Immature natural killer cell (primary cell): Measurements from ENCODE around the gene IFNA2. TPM values are rescaled to one million over a fixed set of nuclear protein-coding genes. Genes with fewer than 3 reads are reported as not detected.
"Not testable (repeated sequence)": the region's sequence is repeated elsewhere in the genome, so short reads cannot be mapped to it uniquely, and the experiment has no call there.

Source experiments
- DNase-seq, 3 donors: peaks; one replicate each; pipeline ENCODE4 v3.0.0; 2022; ENCODE audit warnings: mixed read lengths in 1 of 3
- H3K27ac Mint-ChIP-seq, 6 donors: one replicate each; pipeline ENCODE4 v1.8.0; 2020; ENCODE audit warnings: mixed read lengths in 6 of 6, mild to moderate bottlenecking in 5 of 6, inconsistent platforms in 4 of 6, moderate library complexity in 3 of 6
- H3K27me3 Mint-ChIP-seq, 3 donors: one replicate each; pipeline ENCODE4 v1.8.0; 2020 to 2021; ENCODE audit warnings: low read depth in 3 of 3, mild to moderate bottlenecking in 3 of 3, mixed read lengths in 3 of 3, moderate library complexity in 3 of 3, inconsistent platforms in 1 of 3
- H3K36me3 Mint-ChIP-seq, 3 donors: one replicate each; pipeline ENCODE4 v1.8.0; 2020; ENCODE audit warnings: mixed read lengths in 3 of 3, inconsistent platforms in 2 of 3, mild to moderate bottlenecking in 2 of 3
- H3K4me1 Mint-ChIP-seq, 2 donors: one replicate each; pipeline ENCODE4 v1.8.0; 2020; ENCODE audit warnings: inconsistent platforms in 2 of 2, mild to moderate bottlenecking in 2 of 2, mixed read lengths in 2 of 2, moderate library complexity in 1 of 2
- H3K4me3 Mint-ChIP-seq, 5 donors: one replicate each; pipeline ENCODE4 v1.8.0; 2020; ENCODE audit warnings: mild to moderate bottlenecking in 5 of 5, mixed read lengths in 5 of 5, inconsistent platforms in 3 of 5, moderate library complexity in 3 of 5
- H3K9me3 Mint-ChIP-seq, 6 donors: one replicate each; pipeline ENCODE4 v1.8.0; 2020; ENCODE audit warnings: mild to moderate bottlenecking in 6 of 6, mixed read lengths in 6 of 6, inconsistent platforms in 4 of 6, moderate library complexity in 3 of 6
- polyA plus RNA-seq, 3 donors: library from polyadenylated mRNA; unstranded; fragments of 300-500 nt; fragmentation: Illumina TruSeq; gene quantifications; one replicate each; pipeline ENCODE4 v1.2.3, GENCODE V29; 2021

The IFNA2 gene
- not detected for polyA plus RNA-seq

DNA sequence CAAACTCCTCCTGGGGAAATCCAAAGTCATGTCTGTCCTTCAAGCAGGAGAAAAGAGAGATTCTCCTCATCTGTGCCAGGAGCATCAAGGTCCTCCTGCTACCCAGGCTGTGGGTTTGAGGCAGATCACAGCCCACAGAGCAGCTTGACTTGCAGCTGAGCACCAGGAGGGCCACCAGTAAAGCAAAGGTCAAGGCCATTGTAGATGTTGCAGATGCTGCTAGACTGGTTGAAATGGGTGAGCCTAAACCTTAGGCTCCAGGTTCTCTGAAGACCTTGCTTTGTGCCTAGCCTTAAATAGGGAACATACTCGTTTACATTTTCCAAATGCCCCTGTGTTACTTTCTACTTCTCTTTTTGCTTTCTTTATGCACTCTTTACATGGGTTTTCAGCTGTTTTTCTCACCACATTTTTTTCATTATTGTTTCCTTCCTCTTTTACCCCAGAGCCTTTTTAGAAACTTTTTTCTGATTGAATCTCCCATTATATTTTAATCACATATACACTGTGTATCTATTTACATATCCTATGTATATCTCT, at the start of gene IFNA2:
IFNA2 (minus strand) TSS at position 268 of the 540 bp plus-strand sequence; CDS start at position 199, 69 bp downstream.
- Mint-ChIP-seq H3K27ac (no peak within 1 kb of the TSS), H3K9me3 (no peaks in the 10 kb centered on the region), H3K36me3 (peaks cover 0 to 3% (median 0%) of the 10 kb centered on the region in 3 donors), H3K4me3 (no peak within 1 kb of the TSS), H3K4me1 (peaks cover 8 to 14% of the 10 kb centered on the region in 2 donors), H3K27me3 (peaks cover 4 to 26% (median 9%) of the 10 kb centered on the region in 3 donors)
- no peak for DNase-seq

DNA sequence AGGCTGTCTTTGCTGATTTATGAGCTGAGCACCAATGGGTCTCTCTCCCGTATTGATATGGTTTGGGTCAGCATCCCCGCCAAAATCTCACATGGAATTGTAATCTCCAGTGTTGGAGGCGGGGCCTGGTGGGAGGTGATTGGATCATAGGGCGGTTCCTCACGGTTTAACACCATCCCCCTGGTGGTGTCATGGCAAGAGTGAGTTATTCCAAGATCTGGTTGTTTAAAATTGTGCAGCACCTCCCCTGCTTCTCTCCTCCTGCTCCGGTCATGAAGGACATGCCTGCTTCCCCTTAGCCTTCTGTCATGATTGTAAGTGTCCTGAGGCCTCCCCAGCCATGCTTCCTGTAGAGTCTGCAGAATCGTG, 49.8 kb upstream of the IFNA2 start:
- not testable (repeated sequence) for H3K4me1 Mint-ChIP-seq, H3K9me3 Mint-ChIP-seq, H3K27ac Mint-ChIP-seq, H3K36me3 Mint-ChIP-seq, H3K4me3 Mint-ChIP-seq, DNase-seq, H3K27me3 Mint-ChIP-seq

DNA sequence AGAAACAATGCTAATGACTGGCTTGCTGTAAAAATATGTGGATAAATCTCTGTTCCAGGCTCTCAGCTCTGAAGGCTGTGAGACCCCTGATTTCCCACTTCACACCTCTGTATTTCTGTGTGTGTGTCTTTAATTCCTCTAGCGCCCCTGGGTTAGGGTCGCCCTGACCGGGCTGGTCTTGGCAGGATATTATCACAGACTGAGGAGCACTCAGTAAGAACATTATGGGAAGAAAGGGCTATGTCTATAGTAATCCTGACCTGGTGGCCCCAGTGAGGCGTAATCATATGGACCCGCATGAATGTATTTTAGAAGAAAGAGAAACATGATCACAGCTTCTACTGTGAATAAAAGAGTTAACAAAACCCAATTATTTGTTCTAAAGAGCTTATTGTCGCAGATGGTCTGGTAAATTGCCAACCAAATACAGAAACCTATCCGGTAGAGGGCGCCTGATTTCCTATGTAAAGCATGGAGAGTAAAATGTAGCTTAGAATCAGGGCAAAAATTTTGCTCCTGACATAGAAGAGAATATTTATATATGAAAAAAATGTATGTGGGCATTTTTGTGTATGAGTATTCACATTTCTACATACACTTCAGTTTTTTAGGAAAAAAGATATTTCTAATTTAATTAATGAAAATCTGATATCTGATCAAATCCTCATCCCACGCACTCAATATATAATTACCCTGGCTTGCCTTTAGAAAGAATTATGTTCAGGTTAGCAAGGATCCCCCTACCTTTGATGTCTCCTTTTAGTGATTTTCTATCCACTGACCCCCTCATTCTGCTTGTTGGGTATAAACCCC, 49.2 kb upstream of the IFNA2 start:
- no peaks in the 10 kb centered on the region for H3K4me1 Mint-ChIP-seq
- H3K27ac Mint-ChIP-seq, result no peak overlapping the region
- no peak overlapping the region for H3K4me3 Mint-ChIP-seq
- no peaks in the 10 kb centered on the region for H3K9me3 Mint-ChIP-seq
- DNase-seq, result peak; percentile 10 to 25 (median 14)
- H3K27me3 Mint-ChIP-seq, result peaks cover 2 to 9% (median 4%) of the 10 kb centered on the region in 3 donors
- no peaks in the 10 kb centered on the region for H3K36me3 Mint-ChIP-seq

DNA sequence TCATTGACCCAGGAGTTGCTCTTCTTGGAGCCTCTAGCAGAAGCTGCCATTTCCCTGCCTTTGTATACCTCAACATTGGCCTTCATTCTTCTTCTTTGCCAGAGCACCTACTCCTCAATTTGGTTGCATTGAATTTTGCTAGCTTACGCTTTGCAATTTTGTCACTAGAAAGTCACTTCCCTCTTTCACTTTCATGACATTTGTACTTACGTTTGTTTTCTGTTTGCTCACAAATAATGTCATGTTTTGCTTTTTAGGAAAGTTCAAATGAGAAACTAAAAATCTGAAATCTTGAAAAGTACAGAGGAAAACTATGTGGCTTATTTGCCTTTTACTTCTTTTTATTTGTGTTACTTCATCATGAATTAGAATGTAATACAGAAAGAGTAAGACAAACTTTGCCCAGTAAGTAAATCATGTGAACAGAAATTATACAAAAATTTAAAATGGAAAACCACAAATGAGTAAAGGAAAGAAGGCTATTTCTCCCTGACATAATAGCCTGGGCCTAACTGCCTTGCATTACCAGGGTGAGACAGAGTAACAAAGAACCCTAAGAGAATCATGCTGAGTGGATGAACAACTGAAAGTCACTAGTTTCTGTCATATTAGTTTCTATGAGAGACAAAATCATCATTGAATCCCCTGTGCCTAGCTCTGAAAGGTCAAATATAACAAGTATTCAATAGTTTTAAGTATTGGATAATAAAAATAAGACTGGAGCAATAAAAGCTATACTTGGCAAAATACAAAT, 47.7 kb upstream of the IFNA2 start:
- no peaks in the 10 kb centered on the region for H3K9me3 Mint-ChIP-seq
- no peak overlapping the region for H3K4me3 Mint-ChIP-seq
- no peaks in the 10 kb centered on the region for H3K36me3 Mint-ChIP-seq
- no peak for DNase-seq
- no peak overlapping the region for H3K27ac Mint-ChIP-seq
- H3K4me1 Mint-ChIP-seq, result no peaks in the 10 kb centered on the region
- peaks cover 2 to 10% (median 6%) of the 10 kb centered on the region in 3 donors for H3K27me3 Mint-ChIP-seq

DNA sequence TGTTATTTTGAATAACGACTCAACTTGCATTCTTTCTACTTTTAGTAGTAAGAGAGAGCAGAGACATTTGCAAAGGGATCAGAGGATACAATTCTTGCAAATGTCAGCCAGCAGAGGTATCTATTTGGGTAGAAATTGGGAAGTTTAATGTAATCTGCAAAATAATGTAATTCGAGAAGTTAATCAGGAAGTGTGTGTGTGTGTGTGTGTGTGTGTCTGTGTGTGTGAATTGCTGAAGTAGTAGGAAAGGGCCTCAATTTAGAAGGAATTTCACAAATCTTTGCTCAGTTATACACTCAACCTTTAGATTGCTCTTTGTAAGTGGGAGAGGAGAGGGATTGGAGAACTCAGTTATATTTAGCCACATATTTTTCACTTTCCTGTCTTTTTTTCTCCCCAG, 44.0 kb upstream of the IFNA2 start:
- no peaks in the 10 kb centered on the region for H3K36me3 Mint-ChIP-seq
- no peak overlapping the region for H3K4me3 Mint-ChIP-seq
- H3K27ac Mint-ChIP-seq, result no peak overlapping the region
- peaks cover 10 to 24% (median 13%) of the 10 kb centered on the region in 3 donors for H3K27me3 Mint-ChIP-seq
- H3K9me3 Mint-ChIP-seq, result no peaks in the 10 kb centered on the region
- H3K4me1 Mint-ChIP-seq, result no peaks in the 10 kb centered on the region
- no peak for DNase-seq

DNA sequence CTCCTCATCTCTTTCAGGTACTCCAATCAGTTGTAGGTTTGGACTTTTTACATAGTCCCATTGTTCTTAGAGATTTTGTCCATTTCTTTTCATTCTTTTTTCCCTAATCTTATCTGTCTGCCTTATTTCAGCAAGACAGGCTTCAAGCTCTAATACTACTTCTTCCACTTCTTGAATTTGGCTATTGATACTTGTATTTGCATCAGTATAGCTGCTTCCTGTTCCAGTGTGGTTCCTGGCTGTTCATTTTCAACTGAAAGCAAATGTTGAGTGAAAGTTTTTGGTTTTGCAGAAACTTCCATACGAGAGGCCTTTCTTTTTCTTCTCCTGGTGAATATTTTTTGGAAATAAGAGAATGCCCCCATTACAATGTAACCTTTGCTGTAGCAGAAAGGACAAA, 43.0 kb upstream of the IFNA2 start:
- Mint-ChIP-seq H3K27ac (no peak overlapping the region), H3K9me3 (no peaks in the 10 kb centered on the region), H3K36me3 (no peaks in the 10 kb centered on the region), H3K27me3 (peaks cover 12 to 26% (median 13%) of the 10 kb centered on the region in 3 donors), H3K4me3 (no peak overlapping the region), H3K4me1 (no peaks in the 10 kb centered on the region)
- DNase-seq, result no peak

DNA sequence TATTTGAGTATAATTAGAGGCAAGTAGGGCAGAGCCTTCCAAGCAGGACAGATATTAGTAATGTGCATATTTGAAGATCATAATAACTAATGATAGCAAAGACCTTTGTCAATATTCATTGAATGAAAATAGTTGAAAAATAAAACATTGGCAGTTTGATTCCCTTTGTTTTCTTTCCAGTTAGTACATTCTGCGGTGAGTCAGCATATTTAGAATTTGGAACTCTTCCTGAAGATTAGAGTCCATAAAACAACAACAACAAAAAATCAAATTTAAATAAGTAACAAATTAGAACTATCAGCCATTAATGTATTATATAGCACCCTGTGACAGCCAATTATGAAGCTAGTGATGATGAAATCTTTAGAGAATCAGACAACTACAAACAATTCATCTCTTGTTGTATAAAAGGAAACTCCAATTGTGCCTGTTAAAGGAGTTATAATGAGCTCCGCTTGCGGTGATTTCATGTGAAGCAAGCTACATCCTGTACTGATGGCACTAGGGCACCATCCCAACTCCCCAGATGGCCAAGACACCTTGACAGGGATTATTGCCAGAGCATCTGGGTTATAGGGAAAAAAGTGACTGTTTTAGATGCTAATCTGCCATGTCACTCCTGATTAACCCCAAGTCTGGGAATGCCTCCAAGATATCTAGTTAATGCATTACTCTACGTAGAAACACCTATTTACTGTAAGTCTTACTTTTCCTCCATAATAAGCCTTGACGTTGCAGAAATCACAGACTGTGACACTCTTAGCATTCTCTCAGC, 30.5 kb upstream of the IFNA2 start:
- no peak for DNase-seq
- Mint-ChIP-seq H3K9me3 (no peaks in the 10 kb centered on the region), H3K27me3 (peaks cover 0 to 5% (median 3%) of the 10 kb centered on the region in 3 donors), H3K27ac (no peak overlapping the region), H3K36me3 (no peaks in the 10 kb centered on the region), H3K4me3 (no peak overlapping the region), H3K4me1 (no peaks in the 10 kb centered on the region)

DNA sequence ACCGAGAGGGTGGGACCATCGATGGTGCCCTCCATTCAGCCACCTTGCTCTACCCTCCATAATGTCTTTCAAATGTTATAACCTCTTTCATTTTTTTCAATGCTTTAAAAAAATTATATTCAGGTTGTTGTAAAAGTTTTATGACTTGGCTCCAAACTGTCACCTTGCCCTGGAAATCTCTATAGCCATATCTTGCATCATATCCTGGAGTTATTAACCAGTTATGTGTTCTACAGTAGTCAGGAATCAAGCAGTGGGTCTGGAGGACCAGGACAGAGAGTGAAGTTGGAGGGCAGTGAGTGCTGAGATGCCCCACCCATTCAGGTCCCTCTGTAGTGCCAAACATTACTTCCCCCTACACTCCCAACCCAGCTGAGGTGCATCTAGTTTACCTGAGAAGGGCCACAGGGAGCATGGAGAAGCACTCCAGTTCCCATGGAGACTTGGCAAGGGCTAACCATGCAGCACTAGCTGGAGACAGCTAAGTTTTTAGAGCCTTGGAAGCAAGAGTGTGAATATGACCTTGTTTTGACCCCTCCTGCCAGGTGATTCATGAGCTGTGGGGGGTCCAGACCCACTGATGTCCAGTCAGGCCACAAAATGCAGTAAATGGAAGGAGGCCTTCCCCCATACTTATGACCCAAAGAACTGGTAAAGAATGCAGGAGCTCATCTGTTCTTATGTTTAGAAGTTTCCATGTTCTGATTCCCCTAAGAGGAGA, 29.2 kb upstream of the IFNA2 start:
- peaks cover 0 to 3% (median 2%) of the 10 kb centered on the region in 3 donors for H3K27me3 Mint-ChIP-seq
- no peaks in the 10 kb centered on the region for H3K9me3 Mint-ChIP-seq
- no peaks in the 10 kb centered on the region for H3K4me1 Mint-ChIP-seq
- H3K36me3 Mint-ChIP-seq, result no peaks in the 10 kb centered on the region
- H3K27ac Mint-ChIP-seq, result no peak overlapping the region
- H3K4me3 Mint-ChIP-seq, result no peak overlapping the region
- DNase-seq, result no peak

DNA sequence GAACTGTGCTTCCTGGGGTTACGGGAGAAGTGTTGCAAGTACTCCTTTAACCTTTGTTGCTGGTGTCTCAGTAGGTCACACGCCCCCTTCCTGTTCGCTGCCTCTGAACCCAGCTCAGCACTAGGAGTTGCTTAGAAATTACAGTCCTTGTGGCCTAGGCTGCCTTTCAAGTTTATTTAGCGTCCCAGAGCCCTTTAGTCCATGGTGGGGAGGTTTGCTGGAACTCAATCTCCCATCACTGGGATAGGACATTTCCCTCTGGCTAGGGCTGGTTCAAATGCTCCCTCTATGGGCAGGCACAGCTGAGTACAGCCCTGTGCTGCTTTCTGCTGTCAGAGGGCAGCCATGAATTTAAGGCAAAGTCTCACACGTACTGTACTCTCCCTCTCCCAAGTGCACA, 28.4 kb upstream of the IFNA2 start:
- Mint-ChIP-seq H3K9me3 (no peaks in the 10 kb centered on the region), H3K36me3 (no peaks in the 10 kb centered on the region), H3K27ac (no peak overlapping the region), H3K27me3 (peaks cover 0 to 3% (median 2%) of the 10 kb centered on the region in 3 donors), H3K4me3 (no peak overlapping the region), H3K4me1 (no peaks in the 10 kb centered on the region)
- DNase-seq, result no peak

DNA sequence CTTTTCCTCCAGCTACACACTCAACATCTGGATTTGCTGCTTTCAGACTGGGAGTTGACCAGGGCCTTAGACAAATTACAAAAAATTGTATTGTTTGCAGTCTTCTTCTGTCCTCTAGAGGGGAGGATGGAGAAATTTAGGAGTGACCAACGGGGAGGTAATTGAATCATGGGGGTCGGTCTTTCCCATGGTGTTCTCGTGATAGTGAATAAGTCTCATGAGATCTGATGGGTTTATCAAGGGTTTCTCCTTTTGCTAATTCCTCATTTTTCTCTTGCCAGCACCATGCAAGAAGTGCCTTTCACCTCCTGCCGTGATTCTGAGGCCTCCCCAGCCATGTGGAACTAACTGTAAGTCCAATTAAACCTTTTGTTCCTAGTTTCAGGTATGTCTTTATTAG, 28.0 kb upstream of the IFNA2 start:
- no peaks in the 10 kb centered on the region for H3K36me3 Mint-ChIP-seq
- H3K27ac Mint-ChIP-seq, result no peak overlapping the region
- no peak for DNase-seq
- no peaks in the 10 kb centered on the region for H3K9me3 Mint-ChIP-seq
- peaks cover 0 to 3% (median 2%) of the 10 kb centered on the region in 3 donors for H3K27me3 Mint-ChIP-seq
- no peaks in the 10 kb centered on the region for H3K4me1 Mint-ChIP-seq
- no peak overlapping the region for H3K4me3 Mint-ChIP-seq

DNA sequence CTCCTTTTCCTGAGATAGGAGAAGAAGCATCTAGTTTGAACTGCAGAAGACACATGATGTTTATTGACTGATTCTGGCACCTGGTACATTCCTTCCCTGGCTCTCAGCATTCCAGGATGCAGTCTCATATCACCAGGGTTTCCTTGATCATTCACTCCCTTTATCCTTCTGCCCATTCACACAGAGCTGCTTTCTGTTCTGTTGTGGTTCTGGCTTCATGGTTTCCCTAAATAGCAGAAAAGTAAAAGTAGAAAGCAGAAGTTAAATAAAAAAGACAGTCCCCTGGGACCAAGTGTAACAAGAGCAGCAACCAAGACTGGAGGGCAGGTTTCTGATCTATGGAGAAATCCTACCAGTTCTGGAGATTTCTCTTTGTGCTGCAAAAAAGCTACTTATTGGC, 26.9 kb upstream of the IFNA2 start:
- H3K36me3 Mint-ChIP-seq, result no peaks in the 10 kb centered on the region
- no peak overlapping the region for H3K4me3 Mint-ChIP-seq
- H3K27me3 Mint-ChIP-seq, result peaks cover 0 to 3% (median 2%) of the 10 kb centered on the region in 3 donors
- no peak overlapping the region for H3K27ac Mint-ChIP-seq
- no peaks in the 10 kb centered on the region for H3K9me3 Mint-ChIP-seq
- DNase-seq, result no peak
- H3K4me1 Mint-ChIP-seq, result no peaks in the 10 kb centered on the region

DNA sequence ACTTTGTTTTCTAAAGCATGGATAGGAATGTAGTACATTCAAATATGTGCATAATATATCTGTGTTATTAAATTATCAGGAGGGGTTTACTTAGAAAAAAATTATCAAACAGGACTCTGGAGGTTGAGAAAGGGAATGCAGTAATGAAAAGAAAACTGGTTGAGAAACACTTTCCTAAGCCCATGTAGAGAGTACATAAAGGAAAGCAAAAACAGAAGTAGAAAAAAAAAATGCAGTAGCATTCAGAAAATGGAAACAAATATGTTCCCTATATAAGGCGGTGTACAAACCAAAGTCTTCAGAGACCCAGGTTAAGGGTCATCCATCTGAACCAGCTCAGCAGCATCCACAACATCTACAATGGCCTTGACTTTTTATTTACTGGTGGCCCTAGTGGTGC, 23.6 kb upstream of the IFNA2 start, which contains the start of gene IFNA8:
IFNA8 (plus strand) TSS at position 301 of the 400 bp plus-strand sequence; CDS start at position 361, 60 bp downstream.
- Mint-ChIP-seq H3K36me3 (no peaks in the 10 kb centered on the region), H3K27ac (no peak within 1 kb of the TSS), H3K27me3 (peaks cover 0 to 6% (median 2%) of the 10 kb centered on the region in 3 donors), H3K4me1 (no peaks in the 10 kb centered on the region), H3K4me3 (no peak within 1 kb of the TSS), H3K9me3 (no peaks in the 10 kb centered on the region)
- DNase-seq, result no peak

DNA sequence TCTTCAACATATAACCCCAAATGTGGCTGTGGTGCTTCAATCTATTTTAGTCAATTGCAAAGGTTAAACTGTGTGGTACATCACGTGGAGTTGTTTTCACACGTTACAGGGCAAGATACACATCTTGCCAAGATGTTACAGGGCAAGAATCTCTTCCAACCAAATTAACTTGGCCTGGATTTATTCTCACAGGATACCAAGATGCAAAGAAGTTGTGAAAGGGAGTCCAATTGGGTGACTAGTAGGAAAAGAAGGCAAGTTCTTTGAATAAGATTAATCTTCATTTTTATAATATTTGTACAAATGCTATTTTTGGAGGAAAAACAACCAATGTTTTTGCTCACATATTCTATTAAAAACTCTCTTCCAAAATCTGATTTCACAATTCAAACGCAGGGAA, 18.9 kb upstream of the IFNA2 start:
- H3K9me3 Mint-ChIP-seq, result no peaks in the 10 kb centered on the region
- peaks cover 0 to 2% of the 10 kb centered on the region in 2 donors for H3K4me1 Mint-ChIP-seq
- H3K27ac Mint-ChIP-seq, result no peak overlapping the region
- DNase-seq, result no peak
- no peak overlapping the region for H3K4me3 Mint-ChIP-seq
- H3K36me3 Mint-ChIP-seq, result no peaks in the 10 kb centered on the region
- peaks cover 2 to 4% (median 2%) of the 10 kb centered on the region in 3 donors for H3K27me3 Mint-ChIP-seq
